GM18907 (cell line): Measurements from ENCODE around the gene MEX3D.

Source experiments
- ATAC-seq: cut with Tn5 transposase; IDR thresholded peaks from one replicate; pipeline ENCODE4 v1.9.1; 2021; ENCODE audit warnings: mild to moderate bottlenecking, moderate library complexity; ENCODE audit not compliant: unreplicated experiment

The MEX3D gene

DNA sequence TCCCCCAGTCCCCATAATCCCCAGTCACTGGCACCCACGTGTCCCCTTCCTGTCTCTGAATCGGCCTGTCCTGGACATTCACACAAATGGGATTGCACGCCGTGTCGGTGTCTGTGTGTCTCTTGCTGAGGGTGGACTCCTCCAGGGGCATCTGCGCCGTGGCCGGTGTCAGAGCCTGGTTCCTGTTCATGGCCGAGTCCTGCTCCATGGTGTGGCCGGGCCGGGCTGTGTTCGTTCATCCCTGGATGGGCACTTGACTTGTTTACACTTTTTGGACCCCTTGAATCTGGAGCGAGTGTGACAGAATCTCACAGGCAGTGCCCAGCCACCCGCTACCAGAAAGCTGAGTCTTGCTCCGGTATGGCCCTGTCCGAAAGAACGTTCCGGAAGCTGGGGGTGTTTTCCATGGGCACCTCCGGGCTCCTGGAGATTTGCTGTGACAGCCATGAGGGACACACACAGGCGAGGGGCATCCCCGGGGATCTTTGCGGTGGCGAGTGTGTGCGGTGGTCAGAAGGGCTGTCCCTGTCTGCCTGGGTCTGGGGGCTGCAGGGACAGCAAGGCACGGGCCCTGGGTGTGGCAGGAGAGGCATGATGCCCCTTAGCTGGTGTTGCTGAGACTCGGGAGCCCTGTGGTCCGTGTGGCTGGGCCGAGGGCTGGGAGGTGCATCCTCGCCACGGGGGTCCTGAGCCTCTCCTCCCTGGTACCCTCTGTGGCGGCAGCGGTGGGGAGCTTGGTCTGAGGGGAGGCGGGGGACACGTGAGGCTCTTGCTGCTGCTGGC lies 6.4 kb upstream of the MEX3D start:
- no peak for ATAC-seq

DNA sequence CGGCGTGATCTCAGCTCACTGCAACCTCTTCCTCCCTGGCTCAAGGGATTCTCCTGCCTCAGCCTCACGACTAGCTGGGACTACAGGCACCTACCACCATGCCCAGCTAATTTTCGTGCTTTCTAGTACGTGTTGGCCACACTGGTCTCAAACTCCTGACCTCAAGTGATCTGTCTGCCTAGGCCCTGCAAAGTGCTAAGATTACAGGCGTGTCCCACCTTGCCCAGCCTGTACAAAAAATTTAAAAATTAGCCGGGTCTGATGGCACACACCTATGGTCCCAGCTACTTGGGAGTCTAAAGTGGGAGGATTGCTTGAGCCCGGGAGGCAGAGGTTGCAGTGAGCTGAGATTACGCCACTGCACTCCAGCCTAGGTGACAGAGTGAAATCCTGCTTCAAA lies 4.7 kb upstream of the MEX3D start:
- no peak for ATAC-seq

GRCh38 chr19:1571358-1571757 lies 3.2 kb upstream of the MEX3D start:
- ATAC-seq, result no peak

GRCh38 chr19:1570836-1571235 lies 2.7 kb upstream of the MEX3D start:
- no peak for ATAC-seq

GRCh38 chr19:1569997-1570396 lies 1.9 kb upstream of the MEX3D start:
- ATAC-seq, result no peak

- ATAC-seq, result no peak
These were observed 287 bp downstream of the MEX3D start for GRCh38 chr19:1567848-1568227.

DNA sequence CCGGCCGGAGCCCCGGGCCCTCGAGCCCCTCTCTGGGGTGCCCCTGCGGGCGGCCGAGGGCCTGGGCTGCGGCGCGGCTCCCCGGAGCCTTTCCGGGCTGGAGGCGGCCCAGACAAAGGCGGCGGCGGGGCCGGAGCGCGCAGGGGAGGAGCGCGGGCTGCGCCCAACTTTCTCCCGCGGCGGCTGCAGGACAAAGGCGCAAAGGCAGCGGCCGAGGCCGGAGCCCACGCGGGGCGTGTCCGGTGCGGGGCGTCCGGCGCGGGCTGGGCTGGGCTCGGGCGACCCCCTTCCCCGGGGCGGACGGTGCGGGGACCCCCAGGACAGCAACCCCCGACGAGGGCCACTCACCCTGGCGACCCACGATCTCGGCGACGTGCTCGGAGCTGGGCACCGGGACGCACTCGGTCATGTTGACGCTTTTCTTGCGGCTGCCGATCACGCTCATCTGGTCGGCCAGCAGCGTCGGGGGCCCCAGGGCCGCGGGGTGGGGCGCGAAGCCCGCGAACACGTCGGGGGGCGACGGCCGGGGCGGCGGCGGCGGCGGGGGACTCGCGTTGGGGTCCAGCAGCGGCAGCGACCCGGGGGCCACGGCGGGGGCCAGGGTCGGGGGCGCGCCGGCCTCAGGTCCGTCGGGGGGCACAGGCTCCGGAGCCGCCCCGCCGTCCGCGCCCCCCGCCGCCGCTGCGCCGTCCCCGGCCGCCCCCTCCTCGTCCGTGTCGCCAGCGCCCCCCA lies 843 bp downstream of the MEX3D start:
- ATAC-seq, result no peak

DNA sequence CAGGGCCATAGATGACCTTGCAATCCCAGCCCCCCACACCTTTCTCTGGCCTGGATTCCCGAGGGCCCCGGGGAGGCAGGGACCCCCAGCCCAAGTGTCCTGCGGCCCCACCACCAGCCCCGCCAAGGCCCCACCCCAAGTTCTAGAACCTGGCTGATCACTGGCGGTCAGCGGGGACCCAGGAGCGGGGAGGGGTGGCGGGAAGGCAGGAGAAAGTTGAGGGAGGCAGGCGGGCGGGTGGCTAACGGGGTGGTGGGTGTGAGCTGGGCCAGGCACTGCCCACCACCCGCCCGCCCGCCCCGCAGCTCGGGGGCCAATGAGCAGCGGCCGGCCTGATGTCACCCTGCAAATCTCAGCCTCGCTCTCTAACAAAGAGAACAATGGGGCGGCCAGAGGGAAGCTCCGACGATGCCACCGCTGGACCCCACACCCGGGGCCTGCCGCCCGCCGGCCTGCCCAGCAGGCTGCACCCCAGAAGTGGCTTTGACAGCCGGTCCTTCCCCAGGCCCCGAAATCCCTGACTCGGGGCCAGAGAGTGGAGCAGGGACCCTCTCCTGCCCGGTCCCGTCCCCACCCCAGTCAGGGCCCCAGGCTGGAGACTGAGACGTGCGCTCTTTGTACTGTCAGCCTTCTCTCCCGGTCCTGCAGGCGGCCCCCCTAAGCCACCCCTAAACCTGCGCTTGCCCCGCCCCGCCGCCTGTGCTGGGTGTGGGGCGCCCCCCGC lies 1.6 kb downstream of the MEX3D start:
- no peak for ATAC-seq

- no peak for ATAC-seq
These were observed 4.9 kb downstream of the MEX3D start for GRCh38 chr19:1563251-1563650.

DNA sequence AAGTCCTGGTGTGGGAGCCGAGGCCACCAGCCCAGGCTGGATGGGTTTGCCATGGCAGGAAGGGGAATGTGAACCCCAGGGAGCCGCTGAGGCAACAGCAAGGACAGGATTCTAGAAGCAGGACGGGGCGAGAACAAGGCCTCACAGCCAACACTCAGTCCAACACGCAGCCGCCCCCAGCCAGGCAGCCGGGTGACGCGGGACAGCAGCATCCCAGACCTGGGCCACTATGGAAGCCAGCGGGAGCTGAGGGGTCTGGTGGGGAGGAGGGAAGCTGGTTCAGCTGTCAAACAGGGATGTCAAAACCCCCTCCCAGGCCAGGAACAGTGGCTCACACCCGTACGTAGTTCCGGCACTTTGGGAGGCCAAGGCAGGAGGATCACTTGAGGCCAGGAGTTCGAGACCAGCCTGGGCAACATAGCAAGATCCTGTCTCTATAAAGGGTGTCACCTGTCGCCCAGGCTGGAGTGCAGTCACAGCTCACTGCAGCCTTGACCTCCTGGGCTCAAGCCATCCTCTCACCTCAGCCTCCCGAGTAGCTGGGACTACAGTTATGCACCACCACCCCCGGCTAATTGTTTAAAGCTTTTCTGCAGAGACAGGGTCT lies 6.8 kb downstream of the MEX3D start:
- ATAC-seq, result no peak

- ATAC-seq, result no peak
These were observed 7.7 kb downstream of the MEX3D start for GRCh38 chr19:1560286-1560882.

DNA sequence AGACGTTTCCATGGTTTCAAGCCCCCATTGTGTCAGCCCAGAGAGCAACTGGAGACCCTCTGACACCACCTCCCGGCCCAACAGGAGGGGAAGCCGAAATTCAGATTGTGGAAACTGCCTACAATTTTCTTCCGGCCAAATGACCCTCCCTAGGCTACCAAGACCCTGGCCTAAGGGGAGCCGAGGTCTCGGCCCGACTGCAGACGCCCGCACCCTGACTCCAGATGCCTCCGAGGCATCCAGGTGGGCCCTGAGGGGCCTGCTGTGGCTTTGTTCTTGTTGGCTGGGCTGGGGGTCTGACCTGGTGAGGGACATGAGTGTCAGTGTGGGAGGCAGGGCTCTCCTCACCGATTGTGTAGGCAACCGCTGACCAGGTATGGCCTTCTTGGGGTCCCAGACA lies 9.6 kb downstream of the MEX3D start:
- ATAC-seq, result no peak

GRCh38 chr19:1556390-1557070 lies 11.6 kb downstream of the MEX3D start:
- ATAC-seq, result no peak

DNA sequence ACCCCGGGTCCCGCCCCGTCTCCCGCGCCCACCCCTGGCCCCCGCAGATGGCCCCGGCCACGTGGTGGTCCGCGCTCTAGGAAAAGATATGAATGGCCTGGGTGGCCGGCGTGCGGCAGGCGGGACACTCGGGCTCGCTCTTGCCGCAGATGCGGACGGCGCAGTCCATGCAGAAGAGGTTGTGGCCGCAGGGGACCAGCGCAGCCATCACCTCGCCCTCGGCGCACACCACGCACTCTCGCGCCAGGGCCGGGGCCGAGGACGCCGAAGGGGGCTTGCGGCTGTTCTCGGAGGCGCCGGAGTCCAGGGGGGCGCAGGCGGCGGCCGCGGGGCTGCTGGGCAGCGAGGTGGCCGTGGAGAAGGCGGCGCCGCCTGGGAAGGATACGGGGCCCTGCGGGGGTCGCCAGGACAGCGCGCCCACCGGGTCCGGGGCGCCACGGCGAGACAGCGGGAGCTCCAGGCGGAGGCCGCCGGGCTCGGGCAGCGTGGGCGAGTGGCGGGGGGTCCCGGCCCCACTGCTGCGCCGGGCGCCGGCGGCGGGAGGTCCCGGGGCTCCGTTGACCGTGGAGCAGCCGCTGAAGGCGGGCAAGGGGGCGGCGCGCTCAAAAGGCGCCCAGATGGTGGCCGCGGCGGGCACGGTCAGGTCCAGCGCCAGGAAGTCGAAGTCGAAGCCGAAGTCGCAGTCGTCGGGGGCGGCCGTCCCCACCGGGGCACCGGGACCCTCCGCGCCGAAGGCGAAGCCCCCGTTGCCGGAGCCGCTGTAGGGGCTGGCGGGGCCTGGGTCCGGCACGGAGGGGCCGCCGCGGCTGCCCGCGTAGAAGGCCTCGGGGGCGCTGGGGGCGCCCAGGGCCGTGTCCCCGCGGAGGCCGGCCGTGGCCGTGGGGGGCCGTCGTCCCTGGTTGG lies 12.4 kb downstream of the MEX3D start:
- no peak for ATAC-seq

DNA sequence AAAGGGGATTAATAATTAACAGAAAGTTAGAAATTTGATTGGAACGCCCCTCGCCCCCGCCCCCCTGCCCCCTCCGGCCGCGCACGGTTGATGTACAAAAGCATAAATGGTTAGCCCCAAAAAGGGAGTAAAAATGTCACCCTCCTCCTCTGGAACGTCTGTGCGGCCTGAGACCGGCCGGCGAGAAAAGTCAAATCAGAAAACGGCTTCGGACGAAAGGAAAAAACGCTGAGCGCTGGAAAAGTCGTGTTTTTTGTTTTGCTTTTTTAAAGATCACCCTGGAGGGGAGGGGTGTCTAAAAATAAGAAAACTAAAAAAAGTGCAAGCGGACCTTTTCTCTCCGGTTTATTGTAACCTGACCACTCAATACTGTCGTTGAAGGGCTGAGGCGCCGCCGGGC lies 13.2 kb downstream of the MEX3D start:
- no peak for ATAC-seq

GRCh38 chr19:1553415-1553814 lies 14.7 kb downstream of the MEX3D start:
- no peak for ATAC-seq

DNA sequence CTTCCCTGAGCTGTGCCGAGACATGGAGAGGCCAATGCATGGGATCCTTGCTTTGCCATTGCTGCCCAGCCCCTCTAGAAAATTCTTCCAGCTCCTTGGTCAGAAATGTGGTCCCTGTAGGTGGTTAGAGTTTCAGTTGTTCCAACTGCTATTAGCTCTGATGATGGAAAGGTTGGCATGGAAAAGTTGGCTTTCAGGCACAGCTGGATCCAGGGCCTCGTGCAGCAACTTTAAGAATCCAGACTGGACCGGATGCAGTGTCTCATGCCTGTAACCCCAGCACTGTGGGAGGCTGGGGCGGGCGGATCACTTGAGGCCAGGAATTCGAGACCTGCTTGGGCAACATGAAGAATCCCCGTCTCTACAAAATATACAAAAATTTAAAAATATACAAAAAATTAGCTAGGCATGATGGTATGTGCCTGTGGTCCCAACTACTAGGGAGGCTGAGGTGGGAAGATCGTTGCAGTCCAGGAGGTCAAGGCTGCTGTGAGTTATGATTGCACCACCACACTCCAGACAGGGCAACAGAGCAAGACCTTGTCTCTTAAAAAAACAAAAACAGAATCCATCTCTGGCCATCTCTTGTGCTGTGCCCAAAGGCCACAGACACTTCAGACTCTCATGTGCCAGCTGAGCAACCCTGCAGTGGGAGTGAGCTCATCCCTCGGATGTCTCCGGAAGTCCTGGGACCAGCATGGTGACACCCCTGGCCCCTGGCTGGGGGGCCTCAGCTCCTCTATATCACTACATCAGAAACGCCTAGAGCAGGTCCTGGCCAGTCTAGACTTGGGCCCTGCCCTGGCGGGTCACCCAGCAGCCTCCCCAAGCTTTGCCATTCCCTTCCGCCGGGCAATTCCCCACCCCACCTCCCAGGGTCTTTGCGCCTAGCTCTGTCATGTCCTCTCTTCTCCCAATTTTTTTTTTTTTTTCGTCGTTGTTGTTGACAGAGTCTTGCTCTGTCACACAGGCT lies 16.8 kb downstream of the MEX3D start:
- no peak for ATAC-seq

- ATAC-seq, result no peak
These were observed 18.7 kb downstream of the MEX3D start for GRCh38 chr19:1549332-1549945.
